GM18517 (cell line): ENCODE results near the gene ATXN10.

ENCODE experiments used
- ATAC-seq: cut with Tn5 transposase; IDR thresholded peaks from one replicate; pipeline ENCODE4 v1.9.1; 2021; ENCODE audit warnings: mild to moderate bottlenecking, moderate library complexity; ENCODE audit not compliant: unreplicated experiment

The ATXN10 gene

GRCh38 chr22:45871721-45872120 is 200.1 kb downstream of the ATXN10 start:
- no peak for ATAC-seq

GRCh38 chr22:45872659-45873263 is 201.1 kb downstream of the ATXN10 start:
- ATAC-seq: no peak

GRCh38 chr22:45876136-45877035 is 204.8 kb downstream of the ATXN10 start:
- ATAC-seq: no peak

GRCh38 chr22:45877036-45877380 is 205.4 kb downstream of the ATXN10 start:
- ATAC-seq: no peak

- ATAC-seq: no peak
Observed at GRCh38 chr22:45877651-45878050, 206.0 kb downstream of the ATXN10 start.

GRCh38 chr22:45878051-45878781 is 206.6 kb downstream of the ATXN10 start:
- ATAC-seq: no peak

- ATAC-seq: no peak
Observed at GRCh38 chr22:45878901-45879551, 207.4 kb downstream of the ATXN10 start.

GRCh38 chr22:45879552-45879949 is 207.9 kb downstream of the ATXN10 start:
- no peak for ATAC-seq

- no peak for ATAC-seq
Observed at GRCh38 chr22:45880091-45880715, 208.6 kb downstream of the ATXN10 start.

GRCh38 chr22:45880716-45881523 is 209.3 kb downstream of the ATXN10 start:
- ATAC-seq: no peak

- no peak for ATAC-seq
Observed at GRCh38 chr22:45881524-45881875, 209.9 kb downstream of the ATXN10 start.

GRCh38 chr22:45882881-45883810 is 211.5 kb downstream of the ATXN10 start:
- no peak for ATAC-seq

GRCh38 chr22:45883811-45884170 is 212.2 kb downstream of the ATXN10 start:
- no peak for ATAC-seq

GRCh38 chr22:45884201-45885062 is 212.8 kb downstream of the ATXN10 start:
- no peak for ATAC-seq

GRCh38 chr22:45885171-45885840 is 213.7 kb downstream of the ATXN10 start:
- ATAC-seq: no peak

- ATAC-seq: no peak
Observed at GRCh38 chr22:45885941-45886395, 214.3 kb downstream of the ATXN10 start.

GRCh38 chr22:45886540-45886939 is 214.9 kb downstream of the ATXN10 start:
- no peak for ATAC-seq
